ENCODE results near the gene ARHGAP30. TPM values are rescaled to one million over a fixed set of nuclear protein-coding genes. Genes with fewer than 3 reads are reported as not detected.
A peak's percentile ranks its signal among the peaks of the same experiment; 100 is the strongest.

ARHGAP30 gene
- polyA plus RNA-seq, 1 donor (not counting 4 experiments of a cell fraction or from before 2014, with no cell fraction given), result 0.16 TPM

DNA sequence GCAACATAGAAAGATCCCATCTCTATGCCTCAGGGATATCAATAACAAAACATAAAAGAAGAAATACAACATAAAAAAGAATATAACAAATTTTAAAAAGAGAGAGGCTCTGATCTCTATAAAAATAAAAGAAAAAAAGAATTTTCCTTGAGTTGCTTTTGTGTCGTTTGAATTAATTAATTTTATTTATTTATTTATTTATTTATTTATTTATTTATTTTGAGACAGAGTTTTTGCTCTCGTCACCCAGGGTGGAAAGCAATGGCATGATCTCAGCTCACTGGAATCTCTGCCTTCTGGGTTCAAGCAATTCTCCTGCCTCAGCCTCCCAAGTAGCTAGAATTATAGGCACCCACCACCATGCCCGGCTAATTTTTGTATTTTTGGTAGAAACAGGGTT, 57.3 kb downstream of the ARHGAP30 start:
- H3K79me2 ChIP-seq (ENCODE audit: control insufficient read depth, insufficient read depth, low read length), result peaks cover 87% of the 10 kb centered on the region
- dilution Hi-C loops (cut with MboI; ENCODE audit: extremely low pct_ligation_motif_present, low sequenced_read_pairs), result no loop called here
- H3K9ac ChIP-seq (ENCODE audit: control insufficient read depth, extremely low read depth, insufficient read depth, low read length), result no peak overlapping the region
- H2AFZ ChIP-seq (ENCODE audit: control insufficient read depth, low read length), result no peak overlapping the region
- no peak overlapping the region for H3K4me2 ChIP-seq (ENCODE audit: control insufficient read depth, extremely low read depth, insufficient read depth, low read depth, low read length)
- TF ChIP-seq, protein P1, sequence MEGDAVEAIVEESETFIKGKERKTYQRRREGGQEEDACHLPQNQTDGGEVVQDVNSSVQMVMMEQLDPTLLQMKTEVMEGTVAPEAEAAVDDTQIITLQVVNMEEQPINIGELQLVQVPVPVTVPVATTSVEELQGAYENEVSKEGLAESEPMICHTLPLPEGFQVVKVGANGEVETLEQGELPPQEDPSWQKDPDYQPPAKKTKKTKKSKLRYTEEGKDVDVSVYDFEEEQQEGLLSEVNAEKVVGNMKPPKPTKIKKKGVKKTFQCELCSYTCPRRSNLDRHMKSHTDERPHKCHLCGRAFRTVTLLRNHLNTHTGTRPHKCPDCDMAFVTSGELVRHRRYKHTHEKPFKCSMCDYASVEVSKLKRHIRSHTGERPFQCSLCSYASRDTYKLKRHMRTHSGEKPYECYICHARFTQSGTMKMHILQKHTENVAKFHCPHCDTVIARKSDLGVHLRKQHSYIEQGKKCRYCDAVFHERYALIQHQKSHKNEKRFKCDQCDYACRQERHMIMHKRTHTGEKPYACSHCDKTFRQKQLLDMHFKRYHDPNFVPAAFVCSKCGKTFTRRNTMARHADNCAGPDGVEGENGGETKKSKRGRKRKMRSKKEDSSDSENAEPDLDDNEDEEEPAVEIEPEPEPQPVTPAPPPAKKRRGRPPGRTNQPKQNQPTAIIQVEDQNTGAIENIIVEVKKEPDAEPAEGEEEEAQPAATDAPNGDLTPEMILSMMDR (optimal IDR thresholded peaks at IDR 0.05 in 1 of 3, IDR thresholded peaks at IDR 0.05 in 1 of 3, conservative IDR thresholded peaks at IDR 0.05 in 1 of 3; ENCODE audit: extremely low read depth in 1 of 3, insufficient read depth in 2 of 3, low read length in 3 of 3), result no peak
- no peak for TF ChIP-seq EZH2 (IDR thresholded peaks at IDR 0.05; ENCODE audit: low read length)
- no peak for DNase-seq (ENCODE audit: low read depth, low spot score)
- no peaks in the 10 kb centered on the region for H3K27me3 ChIP-seq (ENCODE audit: control insufficient read depth, extremely low read depth, insufficient read depth, low read length)
- peaks cover 29% of the 10 kb centered on the region for H3K4me1 ChIP-seq (ENCODE audit: control insufficient read depth, extremely low read depth, insufficient read depth, low read length)
- H4K20me1 ChIP-seq (ENCODE audit: control insufficient read depth, extremely low read depth, insufficient read depth, low read length), result peaks cover 4% of the 10 kb centered on the region
- peaks cover 3% of the 10 kb centered on the region for H3K9me1 ChIP-seq (ENCODE audit: control insufficient read depth, extremely low read depth, insufficient read depth, low read length)
- peak overlapping the region; percentile 83 for H3K27ac ChIP-seq (ENCODE audit: control insufficient read depth, insufficient read depth, low read length)
- no peak for FAIRE-seq
- H3K4me3 ChIP-seq (ENCODE audit: control insufficient read depth in 2 of 3, extremely low read depth in 1 of 3, insufficient read depth in 2 of 3, low read depth in 1 of 3, low read length in 3 of 3), result no peak overlapping the region
- H3K9me3 ChIP-seq (ENCODE audit: control insufficient read depth, low read depth, low read length), result no peaks in the 10 kb centered on the region
- peaks cover 8 to 12% of the 10 kb centered on the region in 2 experiments for H3K36me3 ChIP-seq (ENCODE audit: control insufficient read depth in 2 of 2, extremely low read depth in 1 of 2, insufficient read depth in 2 of 2, low read length in 2 of 2)

DNA sequence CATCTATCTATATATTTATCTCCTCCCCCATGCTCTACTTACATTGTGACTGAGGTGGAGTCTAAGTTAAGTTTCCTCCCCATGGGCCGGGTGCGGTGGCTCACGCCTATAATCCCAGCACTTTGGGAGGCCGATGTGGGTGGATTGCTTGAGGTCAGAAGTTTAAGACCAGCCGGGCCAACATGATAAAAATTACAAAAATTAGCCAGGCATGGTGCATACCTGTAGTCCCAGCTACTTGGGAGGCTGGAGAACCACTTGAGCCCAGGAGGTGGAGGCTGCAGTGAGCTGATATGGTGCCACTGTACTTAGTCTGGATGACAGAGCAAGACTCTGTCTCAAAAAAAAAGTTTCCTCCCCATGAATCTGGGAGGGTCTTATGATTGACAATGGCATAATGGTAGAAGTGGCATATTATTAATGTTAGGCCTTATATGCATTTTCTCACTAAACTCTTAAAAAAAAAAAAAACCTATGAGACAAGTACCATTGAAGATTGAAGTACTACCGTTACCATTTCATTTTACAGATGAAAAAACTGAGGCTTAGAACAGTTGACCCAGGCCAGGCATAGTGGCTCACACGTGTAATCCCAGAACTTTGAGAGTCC, 60.0 kb downstream of the ARHGAP30 start:
- Histone ChIP-seq H3K9ac (ENCODE audit: control insufficient read depth, extremely low read depth, insufficient read depth, low read length) (no peak overlapping the region), H3K27me3 (ENCODE audit: control insufficient read depth, extremely low read depth, insufficient read depth, low read length) (no peaks in the 10 kb centered on the region), H4K20me1 (ENCODE audit: control insufficient read depth, extremely low read depth, insufficient read depth, low read length) (peaks cover 13% of the 10 kb centered on the region), H3K9me3 (ENCODE audit: control insufficient read depth, low read depth, low read length) (no peaks in the 10 kb centered on the region), H3K4me1 (ENCODE audit: control insufficient read depth, extremely low read depth, insufficient read depth, low read length) (peaks cover 20% of the 10 kb centered on the region), H3K4me2 (ENCODE audit: control insufficient read depth, extremely low read depth, insufficient read depth, low read depth, low read length) (no peak overlapping the region), H3K36me3 (ENCODE audit: control insufficient read depth in 2 of 2, extremely low read depth in 1 of 2, insufficient read depth in 2 of 2, low read length in 2 of 2) (peaks cover 11 to 14% of the 10 kb centered on the region in 2 experiments), H3K27ac (ENCODE audit: control insufficient read depth, insufficient read depth, low read length) (no peak overlapping the region), H2AFZ (ENCODE audit: control insufficient read depth, low read length) (no peak overlapping the region), H3K9me1 (ENCODE audit: control insufficient read depth, extremely low read depth, insufficient read depth, low read length) (peaks cover 8% of the 10 kb centered on the region), H3K79me2 (ENCODE audit: control insufficient read depth, insufficient read depth, low read length) (peaks cover 91% of the 10 kb centered on the region), H3K4me3 (ENCODE audit: control insufficient read depth in 2 of 3, extremely low read depth in 1 of 3, insufficient read depth in 2 of 3, low read depth in 1 of 3, low read length in 3 of 3) (no peak overlapping the region)
- TF ChIP-seq, protein P1 (optimal IDR thresholded peaks at IDR 0.05 in 1 of 3, IDR thresholded peaks at IDR 0.05 in 1 of 3, conservative IDR thresholded peaks at IDR 0.05 in 1 of 3; ENCODE audit: extremely low read depth in 1 of 3, insufficient read depth in 2 of 3, low read length in 3 of 3), result no peak
- no peak for TF ChIP-seq EZH2 (IDR thresholded peaks at IDR 0.05; ENCODE audit: low read length)
- DNase-seq (ENCODE audit: low read depth, low spot score) (no peak), FAIRE-seq (no peak)
- dilution Hi-C loops (cut with MboI; ENCODE audit: extremely low pct_ligation_motif_present, low sequenced_read_pairs), result no loop called here

Measured in keratinocyte (primary cell).